ENCODE results near the gene CYP2S1.
"Not testable (repeated sequence)": the region's sequence is repeated elsewhere in the genome, so short reads cannot be mapped to it uniquely, and the experiment has no call there.

The CYP2S1 gene

DNA sequence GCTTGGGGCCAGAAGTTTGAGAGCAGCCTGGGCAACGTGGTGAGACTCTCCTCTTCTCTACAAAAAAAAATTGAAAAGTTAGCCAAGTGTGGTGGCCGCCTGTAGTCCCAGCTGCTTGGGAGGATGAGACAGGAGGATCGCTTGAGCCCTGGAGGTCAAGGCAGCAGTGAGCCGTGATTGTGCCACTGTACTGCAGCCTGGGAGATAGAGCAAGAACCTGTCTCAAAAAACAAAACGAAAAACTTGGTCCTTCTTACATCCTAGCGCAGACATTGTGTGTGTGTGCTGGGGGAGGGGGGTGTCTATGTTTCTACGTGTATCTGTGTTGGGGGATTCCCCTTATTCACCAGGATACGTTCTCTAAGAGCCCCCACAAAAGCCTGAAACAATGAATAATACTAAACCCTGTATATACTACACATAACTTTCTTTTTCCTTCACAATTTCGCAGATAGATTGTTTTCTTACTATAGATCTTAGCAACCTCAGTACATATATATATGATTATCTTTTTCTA is 33.9 kb downstream of the CYP2S1 start:
- DNase-seq: no peak

- no peak for DNase-seq
These were observed 35.5 kb downstream of the CYP2S1 start for GRCh38 chr19:41228486-41228885.

GRCh38 chr19:41229338-41229737 is 36.3 kb downstream of the CYP2S1 start:
- DNase-seq: not testable (repeated sequence)

GRCh38 chr19:41230067-41230857 is 37.2 kb downstream of the CYP2S1 start:
- DNase-seq: no peak

DNA sequence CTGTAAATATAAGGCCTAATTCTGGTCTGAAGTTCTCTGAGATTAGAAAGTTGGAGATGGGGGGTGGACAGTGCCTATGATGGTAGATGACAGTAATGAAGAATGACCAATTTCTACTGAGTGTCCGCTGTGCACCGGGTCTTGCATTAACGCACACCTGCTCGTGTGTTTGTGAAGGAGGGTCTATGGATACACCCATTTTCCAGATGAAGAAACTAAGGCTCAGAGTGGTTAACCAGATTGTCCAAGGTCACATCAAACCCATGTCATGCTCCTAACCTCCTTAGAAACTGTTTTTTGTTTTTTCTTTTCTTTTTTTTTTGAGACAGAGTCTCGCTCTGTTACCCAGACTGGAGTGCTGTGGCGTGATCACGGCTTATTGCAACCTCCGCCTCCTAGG is 39.7 kb downstream of the CYP2S1 start:
- no peak for DNase-seq

GRCh38 chr19:41233748-41234240 is 40.8 kb downstream of the CYP2S1 start:
- no peak for DNase-seq

DNA sequence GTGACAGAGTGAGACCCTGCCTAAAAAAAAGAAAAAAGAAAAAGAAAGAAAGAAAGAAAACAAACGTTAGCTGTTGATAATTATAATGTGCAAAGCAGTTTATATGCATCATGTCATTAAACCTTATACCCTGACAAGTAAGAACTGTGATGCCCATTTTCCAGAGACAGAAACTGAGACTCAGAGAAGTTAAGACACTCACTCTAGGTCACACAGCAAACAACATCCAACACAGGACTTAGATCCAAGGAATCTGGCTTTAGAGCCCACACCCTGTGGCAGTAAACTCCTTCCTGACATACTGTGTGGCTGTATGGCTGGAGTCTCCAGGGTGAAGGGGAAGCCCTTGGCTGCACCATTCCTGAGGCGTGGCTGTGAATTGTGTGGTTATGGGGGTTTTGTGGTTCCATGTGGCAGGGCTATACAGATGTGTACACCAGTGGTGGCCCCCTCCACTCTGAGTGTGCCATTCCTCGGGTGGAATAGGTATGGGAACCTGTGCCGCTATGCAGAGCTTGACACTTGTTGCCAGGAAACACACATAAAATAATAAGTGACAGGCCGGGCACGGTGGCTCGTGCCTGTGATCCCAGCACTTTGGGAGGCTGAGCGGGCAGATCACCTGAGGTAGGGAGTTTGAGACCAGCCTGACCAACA is 41.6 kb downstream of the CYP2S1 start:
- no peak for DNase-seq

- no peak for DNase-seq
These were observed 42.5 kb downstream of the CYP2S1 start for GRCh38 chr19:41235480-41235879.

DNA sequence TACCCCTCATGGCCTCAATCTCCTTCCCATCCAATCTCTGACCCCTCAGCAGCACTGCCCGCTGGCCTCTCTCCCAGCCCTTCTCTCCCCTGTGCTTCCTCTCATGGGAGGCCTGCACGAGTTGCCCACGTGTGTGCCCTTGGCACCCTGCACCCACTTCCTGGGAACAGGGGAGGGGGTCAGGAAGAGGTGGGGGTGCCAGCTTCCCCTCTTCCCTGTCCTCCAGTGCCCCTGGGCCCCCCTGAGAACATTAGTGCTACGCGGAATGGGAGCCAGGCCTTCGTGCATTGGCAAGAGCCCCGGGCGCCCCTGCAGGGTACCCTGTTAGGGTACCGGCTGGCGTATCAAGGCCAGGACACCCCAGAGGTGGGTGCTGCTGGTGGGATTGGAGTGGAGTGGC is 45.2 kb downstream of the CYP2S1 start:
- no peak for DNase-seq

- no peak for DNase-seq
These were observed 46.3 kb downstream of the CYP2S1 start for GRCh38 chr19:41239363-41239762.

GRCh38 chr19:41239961-41240574 is 47.0 kb downstream of the CYP2S1 start:
- DNase-seq: no peak

GRCh38 chr19:41241859-41242258 is 48.8 kb downstream of the CYP2S1 start:
- DNase-seq: no peak

GRCh38 chr19:41244117-41244516 is 51.1 kb downstream of the CYP2S1 start:
- DNase-seq: no peak

DNA sequence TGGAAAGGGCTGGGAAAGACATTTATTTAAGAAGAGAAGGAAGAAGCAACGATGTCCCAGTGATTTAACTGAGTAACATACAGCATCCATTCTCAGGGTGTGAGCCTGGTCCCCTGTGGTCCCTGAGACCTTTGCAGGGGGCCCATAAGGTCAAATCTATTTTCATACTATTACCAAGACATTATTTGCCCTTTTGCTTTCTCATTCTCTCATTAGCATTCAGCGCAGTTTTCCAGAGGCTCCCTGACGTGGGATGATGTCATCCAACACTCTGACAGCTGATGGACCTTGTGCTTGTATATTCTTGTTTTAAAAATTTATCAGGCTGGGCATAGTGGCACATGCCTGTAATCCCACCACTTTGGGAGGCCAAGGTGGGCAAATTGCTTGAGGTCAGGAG is 52.8 kb downstream of the CYP2S1 start:
- no peak for DNase-seq

GRCh38 chr19:41248895-41249294 is 55.9 kb downstream of the CYP2S1 start:
- no peak for DNase-seq

GRCh38 chr19:41249707-41250423 is 56.8 kb downstream of the CYP2S1 start:
- peak; percentile 10 for DNase-seq

GRCh38 chr19:41253660-41254059 is 60.6 kb downstream of the CYP2S1 start:
- DNase-seq: no peak

GRCh38 chr19:41255171-41255570 is 62.2 kb downstream of the CYP2S1 start:
- no peak for DNase-seq

Measured in NCI-H146 (cell line).